Epithelial cell of esophagus (primary cell): Measurements from ENCODE around the gene NARF.
"Not testable (repeated sequence)": the region's sequence is repeated elsewhere in the genome, so short reads cannot be mapped to it uniquely, and the experiment has no call there.

Experiments used
- DNase-seq: peaks from one replicate; pipeline ENCODE4 v3.0.0; 2010; ENCODE audit warnings: low read depth
- H3K4me3 ChIP-seq: 2 replicates; pipeline ENCODE4 v1.5.1; 2011; ENCODE audit warnings: mild to moderate bottlenecking, low read length, control low read depth
- TF ChIP-seq, protein P1 (sequence below): IDR thresholded peaks from 2 replicates; pipeline ENCODE4 v1.5.1; 2011; ENCODE audit warnings: low read depth, mild to moderate bottlenecking, low read length, control low read depth, inconsistent platforms; ENCODE audit not compliant: insufficient read depth; ENCODE audit errors: missing control alignments

Gene NARF

DNA sequence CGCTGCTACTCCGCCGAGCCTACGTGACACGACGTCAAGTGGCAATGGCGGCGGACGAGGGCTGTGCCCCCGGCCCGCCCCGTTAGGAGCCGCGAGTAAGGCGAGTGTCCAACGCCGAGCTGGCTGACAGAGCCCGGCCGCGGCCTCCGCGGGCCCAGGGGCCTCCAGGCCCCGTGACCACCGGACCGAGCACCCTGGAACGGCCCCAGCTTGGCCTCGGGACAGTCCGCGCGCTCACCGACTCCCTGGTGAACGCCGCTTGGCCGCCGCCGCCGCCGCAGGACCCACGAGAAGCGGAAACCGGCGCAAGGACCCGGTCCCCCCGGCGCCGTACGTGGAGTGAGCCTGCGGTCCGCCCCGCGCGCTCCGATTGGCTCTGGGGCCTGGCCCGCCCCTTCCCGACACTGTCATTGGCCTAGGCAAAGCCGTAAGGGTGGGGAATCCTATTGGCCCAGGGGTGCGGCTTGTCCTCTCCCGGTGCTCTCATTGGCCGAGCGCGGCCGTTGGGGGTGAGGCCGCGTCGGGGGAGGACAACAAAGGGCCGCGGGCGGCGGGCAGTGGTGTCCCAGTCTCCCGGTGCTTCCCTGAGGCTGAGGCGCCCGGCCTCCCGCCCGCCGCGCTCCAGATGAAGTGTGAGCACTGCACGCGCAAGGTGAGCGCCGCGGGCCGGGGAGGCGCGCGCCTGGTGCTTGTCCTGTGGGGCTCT lies at the start of gene NARF:
NARF (plus strand) TSS at position 563 of the 706 bp plus-strand sequence; CDS start at position 626, 63 bp downstream.
- TF ChIP-seq, protein P1, sequence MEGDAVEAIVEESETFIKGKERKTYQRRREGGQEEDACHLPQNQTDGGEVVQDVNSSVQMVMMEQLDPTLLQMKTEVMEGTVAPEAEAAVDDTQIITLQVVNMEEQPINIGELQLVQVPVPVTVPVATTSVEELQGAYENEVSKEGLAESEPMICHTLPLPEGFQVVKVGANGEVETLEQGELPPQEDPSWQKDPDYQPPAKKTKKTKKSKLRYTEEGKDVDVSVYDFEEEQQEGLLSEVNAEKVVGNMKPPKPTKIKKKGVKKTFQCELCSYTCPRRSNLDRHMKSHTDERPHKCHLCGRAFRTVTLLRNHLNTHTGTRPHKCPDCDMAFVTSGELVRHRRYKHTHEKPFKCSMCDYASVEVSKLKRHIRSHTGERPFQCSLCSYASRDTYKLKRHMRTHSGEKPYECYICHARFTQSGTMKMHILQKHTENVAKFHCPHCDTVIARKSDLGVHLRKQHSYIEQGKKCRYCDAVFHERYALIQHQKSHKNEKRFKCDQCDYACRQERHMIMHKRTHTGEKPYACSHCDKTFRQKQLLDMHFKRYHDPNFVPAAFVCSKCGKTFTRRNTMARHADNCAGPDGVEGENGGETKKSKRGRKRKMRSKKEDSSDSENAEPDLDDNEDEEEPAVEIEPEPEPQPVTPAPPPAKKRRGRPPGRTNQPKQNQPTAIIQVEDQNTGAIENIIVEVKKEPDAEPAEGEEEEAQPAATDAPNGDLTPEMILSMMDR, result no peak
- DNase-seq, result peak; percentile 100
- H3K4me3 ChIP-seq, result peak within 1 kb of the TSS; percentile 69

DNA sequence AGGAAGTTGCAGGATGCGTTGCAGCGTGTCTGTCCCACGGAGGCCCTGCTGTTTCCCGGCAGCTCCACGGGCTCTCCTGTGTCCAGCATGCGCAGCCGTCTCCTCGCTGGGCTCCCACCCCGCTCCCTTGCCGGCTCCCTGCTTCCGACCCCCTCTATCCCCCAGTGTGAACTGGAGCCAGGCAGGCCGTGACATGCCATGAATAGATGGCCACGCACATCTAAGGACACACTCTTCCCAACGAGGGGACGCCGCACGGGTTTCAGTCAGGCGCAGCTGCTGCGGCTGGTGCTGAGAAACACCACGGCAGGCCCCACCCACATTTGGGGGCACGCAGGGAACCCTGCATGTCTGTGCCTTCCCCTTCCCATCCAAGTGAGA lies 49.6 kb upstream of the NARF start:
- TF ChIP-seq, protein P1, result no peak
- H3K4me3 ChIP-seq, result no peak overlapping the region
- DNase-seq, result no peak

DNA sequence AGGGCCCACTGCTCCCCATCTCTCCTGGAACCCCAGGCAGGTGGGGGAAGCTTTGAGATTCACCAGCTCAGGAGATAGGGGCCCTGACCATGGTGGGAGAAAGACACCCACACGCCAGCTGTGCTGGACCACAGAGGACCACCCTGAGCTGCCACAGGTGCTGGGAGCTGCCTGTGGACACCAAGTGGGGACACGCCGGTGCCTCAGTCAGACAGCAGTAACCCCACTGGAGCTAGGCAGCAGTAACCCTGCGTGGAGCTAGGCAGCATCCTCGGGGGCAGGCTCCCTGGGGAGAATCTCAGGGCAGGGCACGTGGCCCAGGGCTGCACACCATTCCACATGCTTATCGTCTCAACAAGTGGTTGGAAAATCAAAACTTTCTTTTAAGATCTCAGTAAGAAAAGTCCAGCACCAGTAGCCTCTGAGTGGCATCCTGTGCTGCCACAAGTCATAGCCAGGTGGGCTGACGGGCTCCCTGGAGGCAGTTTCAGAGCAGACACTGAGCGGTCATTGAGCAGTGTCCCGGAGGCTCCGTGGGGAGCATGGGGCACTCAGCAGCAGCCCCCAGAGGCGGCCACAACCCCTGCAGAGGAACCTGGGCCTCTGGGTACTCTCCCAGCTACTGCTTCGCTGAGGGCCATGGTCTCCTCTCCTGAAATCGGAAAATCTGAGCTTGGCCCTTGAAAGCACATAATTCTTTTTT lies 48.4 kb upstream of the NARF start:
- no peak overlapping the region for H3K4me3 ChIP-seq
- no peak for DNase-seq
- TF ChIP-seq, protein P1, result no peak

DNA sequence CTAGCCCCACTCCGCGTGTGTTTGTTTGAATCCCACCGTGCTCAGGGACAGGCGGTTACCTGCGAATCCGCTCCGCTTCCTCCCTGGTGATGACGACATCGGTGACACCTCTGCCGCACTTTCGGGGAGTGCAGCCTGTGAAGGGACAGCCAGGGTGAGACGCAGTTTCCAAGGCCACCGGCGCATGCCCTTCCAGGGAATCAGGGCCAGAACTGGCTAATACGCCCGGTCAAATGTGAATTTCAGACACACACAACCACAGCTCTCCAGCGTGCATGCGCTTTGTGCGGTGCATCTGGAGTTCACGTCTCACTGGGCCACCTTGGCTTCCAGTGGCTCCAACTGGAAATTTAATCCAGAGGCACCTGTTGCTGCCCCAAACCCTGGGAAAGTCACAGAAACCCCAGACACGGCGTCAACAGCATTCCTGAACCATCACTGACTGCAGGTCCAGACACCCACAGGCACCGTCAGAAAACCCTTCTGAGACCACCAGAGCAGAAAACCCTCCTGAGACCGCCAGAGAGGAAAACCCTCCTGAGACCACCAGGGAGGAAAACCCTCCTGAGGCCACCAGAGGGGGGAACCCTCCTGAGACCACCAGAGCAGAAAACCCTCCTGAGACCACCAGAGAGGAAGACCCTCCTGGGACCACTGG lies 47.0 kb upstream of the NARF start:
- TF ChIP-seq, protein P1, result no peak
- DNase-seq, result no peak
- H3K4me3 ChIP-seq, result no peak overlapping the region

DNA sequence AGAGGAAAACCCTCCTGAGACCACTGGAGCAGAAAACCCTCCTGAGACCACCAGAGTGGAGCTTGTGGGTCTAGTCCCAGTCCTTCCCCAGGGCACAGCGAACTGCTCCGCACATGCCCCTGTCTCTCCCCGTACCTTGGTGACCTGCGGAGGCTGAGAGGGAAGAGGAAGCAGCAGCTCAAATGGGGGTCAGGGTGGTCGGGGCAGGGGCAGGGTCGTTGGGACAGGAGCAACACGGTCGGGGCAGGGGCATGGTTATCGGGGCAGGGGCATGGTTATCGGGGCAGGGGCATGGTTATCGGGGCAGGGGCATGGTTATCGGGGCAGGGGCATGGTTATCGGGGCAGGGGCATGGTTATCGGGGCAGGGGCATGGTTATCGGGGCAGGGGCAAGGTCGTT lies 46.5 kb upstream of the NARF start:
- H3K4me3 ChIP-seq, DNase-seq: not testable (repeated sequence)

DNA sequence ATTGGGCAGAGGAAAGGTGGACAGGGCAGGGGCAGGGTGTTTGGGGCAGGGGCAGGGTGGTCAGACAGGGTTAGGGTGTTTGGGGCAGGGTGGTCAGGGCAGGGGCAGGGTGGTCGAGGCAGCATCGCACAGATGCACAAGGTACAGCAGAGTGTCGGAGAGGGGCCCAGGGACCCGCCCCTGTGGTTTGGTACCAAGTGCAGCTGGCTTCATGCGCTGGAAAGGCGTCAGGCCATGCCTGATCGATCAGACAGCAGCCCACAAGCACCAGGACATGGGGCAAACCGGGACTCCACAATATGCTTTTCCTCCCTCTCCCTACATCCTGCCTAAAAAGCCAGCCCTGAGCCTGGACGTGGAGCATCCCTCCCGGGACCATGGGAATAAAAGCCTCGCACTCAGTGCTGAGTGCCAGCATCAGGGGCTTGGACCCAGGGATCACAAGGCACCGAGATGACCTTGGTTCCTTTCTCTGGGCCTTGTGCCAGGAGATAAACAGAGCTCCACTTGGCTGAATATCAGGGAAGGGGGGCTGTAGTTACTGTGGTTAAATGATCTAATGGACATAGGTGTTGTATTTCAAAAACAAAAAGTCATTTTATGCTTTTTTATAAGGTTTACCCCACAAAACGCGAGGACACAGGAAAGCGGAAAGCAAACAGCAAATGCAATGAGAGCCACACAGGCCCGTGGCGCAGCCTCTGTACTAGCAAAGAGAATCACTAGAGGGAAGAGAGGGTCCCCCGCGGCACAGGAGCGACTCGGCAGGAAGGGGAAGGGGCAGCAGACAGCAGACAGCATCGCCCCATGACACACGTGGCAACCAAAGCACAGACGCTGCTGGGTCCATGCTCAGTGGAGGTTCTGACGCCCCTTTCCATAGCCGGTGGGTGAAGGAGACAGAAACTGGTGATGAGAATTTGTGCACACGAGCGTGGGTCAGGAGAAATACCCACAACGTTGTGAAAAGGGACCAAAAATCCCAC lies 45.7 kb upstream of the NARF start:
- H3K4me3 ChIP-seq, result no peak overlapping the region
- TF ChIP-seq, protein P1, result no peak
- no peak for DNase-seq
